GM19395 (cell line): ENCODE data around the gene EXOSC5.
"Not testable (repeated sequence)": the region's sequence is repeated elsewhere in the genome, so short reads cannot be mapped to it uniquely, and the experiment has no call there.

Source experiments
- ATAC-seq: cut with Tn5 transposase; IDR thresholded peaks from one replicate; pipeline ENCODE4 v1.9.1; 2021; ENCODE audit warnings: mild to moderate bottlenecking, moderate library complexity; ENCODE audit not compliant: unreplicated experiment

Gene EXOSC5

DNA sequence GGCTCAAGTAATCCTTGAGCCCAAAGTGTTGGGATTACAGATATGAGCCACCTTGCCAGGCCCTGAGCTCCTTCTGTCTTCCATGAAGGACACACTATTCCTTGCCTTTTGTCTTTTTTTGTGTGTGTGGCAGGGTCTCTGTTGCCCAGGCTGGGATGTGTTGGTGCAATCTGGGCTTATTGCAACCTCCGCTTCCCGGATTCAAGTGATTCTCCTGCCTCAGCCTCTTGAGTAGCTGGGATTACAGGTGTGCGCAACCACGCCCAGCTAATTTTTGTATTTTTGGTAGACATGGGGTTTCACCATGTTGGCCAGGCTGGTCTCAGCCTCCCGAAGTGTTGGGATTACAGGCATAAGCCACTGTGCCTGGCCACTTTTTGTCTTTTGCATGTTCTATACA, 11.7 kb upstream of the EXOSC5 start:
- not testable (repeated sequence) for ATAC-seq

DNA sequence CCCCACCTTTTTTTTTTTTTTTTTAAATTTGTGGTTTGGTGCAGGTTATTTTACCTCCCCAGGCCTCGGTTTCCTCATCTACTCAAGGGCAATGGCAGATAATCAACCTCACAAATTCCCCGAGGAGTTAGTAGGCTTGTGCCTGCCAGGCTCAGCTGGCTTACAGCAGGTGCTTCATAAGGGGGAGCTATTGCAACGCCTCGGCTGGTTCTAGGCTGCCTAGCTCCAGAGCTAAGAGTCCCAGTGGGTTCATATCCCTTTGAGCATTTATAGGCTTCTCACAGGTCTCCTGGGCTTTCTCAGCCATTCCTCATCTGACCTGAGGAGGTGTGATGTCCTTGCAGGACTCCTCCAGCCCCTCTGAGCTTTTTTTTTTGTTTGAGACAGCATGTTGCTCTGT, 11.1 kb upstream of the EXOSC5 start:
- no peak for ATAC-seq

GRCh38 chr19:41407271-41407670, 10.1 kb upstream of the EXOSC5 start:
- ATAC-seq = no peak

- no peak for ATAC-seq
Observed at GRCh38 chr19:41405776-41406175, 8.6 kb upstream of the EXOSC5 start.

DNA sequence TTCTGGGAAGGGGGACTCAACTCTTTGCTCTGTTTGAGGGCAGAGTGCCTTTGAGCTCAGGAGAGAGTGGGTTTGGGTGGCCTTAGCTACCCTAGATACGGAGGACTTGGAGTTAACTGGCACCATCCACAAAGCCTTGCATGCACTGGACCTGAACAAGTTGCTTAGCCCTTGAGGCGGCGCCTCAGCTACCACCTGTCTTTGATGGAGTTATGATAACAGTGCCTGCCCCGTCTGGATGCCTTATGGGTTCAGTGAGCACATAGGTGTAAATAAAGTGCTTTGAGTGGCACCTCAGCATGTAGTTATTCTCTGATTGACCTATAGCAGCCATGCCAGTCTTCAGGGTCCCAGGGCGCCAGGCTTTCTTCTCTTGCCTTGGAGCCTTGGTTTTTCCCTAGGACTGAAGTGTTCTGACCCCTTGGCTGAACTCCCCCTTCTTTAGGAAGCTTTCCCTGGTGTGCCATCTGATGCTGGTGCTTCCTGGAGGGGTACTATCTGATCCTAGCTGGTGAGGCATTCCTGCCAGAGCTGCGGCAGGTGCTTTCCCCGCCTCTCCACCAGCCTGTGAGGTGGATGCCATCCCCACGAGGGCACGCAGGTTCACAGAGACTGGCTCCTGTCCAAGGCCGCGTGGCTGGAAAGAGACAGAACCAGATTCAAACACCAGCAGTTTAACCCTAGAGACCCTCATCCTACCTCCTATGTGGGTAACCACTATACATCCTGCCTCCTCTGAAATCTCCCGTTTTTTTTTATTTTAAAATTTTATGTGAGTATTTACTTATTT, 6.2 kb upstream of the EXOSC5 start:
- ATAC-seq = no peak

DNA sequence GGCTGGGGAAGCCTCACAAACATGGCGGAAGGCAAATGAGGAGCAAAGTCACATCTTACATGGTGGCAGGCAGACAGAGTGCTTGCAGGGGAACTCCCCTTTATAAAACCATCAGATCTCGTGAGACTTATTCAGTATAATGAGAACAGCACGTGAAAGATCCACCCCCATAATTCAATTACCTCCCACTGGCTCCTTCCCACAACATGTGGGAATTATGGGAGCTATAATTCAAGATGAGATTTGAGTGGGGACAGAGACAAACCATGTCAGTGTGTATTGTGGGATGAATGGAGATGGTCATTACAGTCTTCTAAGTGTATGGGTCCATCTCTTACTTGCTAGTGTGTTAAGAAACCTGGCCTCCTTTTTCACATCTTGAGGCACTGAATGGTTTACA, 4.9 kb upstream of the EXOSC5 start:
- ATAC-seq = no peak

GRCh38 chr19:41401483-41401882, 4.3 kb upstream of the EXOSC5 start:
- no peak for ATAC-seq

DNA sequence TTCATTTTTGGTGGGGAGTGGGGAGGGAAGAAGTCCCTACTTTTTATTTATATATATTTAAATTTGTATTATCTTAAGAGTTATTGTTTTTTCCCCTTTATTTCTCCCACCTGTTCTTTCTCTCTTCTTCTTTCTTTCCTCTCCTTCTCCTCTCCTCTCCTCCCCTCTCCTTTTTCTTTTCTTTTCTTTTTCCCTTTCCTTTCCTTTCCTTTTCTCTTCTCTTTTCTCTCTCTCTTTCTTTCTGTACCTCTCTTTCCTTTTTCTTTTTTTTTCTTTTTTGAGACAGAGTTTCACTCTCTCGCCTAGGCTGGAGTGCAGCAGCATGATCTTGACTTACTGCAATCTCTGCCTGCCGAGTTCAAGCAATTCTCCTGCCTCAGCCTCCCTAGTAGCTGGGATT, 2.4 kb upstream of the EXOSC5 start:
- no peak for ATAC-seq

DNA sequence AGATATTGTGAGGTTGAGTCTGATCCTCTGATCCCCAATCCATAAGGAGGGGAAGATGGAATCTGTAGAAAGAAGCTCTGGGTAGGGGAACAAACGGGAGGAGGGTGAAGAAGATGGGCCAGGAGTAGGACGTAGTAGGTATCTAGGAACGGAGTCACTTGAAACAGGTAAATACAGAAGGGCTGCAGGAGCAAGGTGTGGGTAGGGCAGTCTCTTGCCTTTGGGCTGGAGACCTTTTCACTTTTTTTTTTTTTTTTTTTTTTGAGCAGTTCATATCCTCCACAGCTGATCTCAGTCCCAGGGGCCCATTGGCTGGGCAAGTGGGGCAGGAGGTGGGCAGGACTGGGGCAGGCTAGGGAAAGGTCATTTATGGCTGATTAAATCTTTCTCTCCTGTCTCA, 1.9 kb upstream of the EXOSC5 start:
- ATAC-seq = no peak

DNA sequence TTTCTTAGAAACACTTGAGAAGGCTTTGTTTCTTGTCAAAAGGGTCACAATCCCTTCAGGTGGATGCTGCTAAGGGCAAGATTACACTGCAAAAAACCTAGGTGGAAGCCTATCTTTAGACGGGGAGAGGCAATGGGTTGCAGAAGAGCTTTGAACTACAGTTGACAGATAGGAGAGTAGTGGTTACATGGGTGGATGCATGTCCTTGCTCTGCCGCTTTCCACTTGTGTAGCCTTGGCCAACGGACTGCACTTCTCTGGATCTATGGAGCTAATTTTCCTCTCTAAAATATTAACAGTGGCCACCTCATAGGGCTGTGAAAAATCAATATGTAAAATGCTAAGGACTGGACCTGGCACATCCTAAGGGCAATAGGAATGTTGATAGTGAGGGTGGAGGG, 1.4 kb upstream of the EXOSC5 start:
- ATAC-seq = no peak

DNA sequence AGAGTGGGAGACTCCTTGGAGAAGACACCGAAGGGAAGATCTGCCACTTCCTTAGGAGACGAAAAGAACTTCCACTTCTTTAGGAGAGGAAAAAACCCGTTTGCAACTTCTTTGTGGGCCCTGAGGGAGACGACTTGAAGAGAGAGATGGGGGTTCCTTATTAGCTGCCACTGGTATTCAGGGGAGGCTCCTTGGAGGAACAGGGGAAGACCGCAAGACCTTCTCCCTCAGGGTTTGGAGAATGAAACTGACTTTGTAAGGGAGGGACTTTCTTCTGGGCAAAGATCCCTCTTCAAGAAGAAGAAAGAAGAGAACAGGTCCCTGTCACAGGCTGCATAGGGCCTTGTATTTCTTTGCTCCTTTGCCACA, 875 bp upstream of the EXOSC5 start:
- no peak for ATAC-seq

DNA sequence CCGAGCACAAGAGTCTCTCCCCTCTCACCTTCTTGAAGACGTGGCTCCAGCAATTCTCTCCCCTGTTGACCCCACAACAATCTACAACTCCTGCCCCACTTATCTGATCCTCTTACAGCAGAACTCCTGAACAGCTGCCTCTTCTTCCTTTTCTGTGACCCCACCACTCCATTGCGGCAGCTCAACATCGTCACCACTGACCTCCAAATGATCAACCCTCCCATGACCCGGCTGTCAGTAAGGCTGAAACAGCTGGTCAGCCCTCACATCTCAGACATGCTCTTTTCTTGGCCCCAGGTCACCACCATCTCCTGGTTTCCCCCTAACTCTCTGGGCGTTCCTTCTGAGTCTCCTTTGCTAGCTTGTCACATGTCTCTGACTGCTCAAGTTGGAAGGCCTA, 1.8 kb downstream of the EXOSC5 start:
- no peak for ATAC-seq

DNA sequence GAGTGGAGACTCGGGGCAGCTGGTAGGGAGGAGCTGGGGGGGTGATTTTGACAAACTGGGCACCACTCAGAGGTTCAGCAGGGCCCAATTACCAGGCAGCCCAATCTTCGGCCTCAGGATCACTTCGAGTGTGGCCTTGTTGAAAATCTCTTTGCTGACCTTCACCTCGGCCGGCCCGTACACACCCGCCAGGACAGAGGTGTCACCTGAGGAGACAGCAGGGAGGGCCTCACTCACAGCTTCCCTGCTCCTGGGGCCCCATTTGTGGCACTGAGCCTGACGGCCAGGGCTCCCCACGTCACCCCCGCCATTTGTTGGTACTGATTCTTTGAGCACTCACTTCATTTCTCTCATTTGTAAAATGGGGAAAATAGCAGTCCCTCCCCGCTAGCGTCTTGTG, 4.4 kb downstream of the EXOSC5 start:
- ATAC-seq = no peak

GRCh38 chr19:41391618-41392017, 5.5 kb downstream of the EXOSC5 start:
- no peak for ATAC-seq

DNA sequence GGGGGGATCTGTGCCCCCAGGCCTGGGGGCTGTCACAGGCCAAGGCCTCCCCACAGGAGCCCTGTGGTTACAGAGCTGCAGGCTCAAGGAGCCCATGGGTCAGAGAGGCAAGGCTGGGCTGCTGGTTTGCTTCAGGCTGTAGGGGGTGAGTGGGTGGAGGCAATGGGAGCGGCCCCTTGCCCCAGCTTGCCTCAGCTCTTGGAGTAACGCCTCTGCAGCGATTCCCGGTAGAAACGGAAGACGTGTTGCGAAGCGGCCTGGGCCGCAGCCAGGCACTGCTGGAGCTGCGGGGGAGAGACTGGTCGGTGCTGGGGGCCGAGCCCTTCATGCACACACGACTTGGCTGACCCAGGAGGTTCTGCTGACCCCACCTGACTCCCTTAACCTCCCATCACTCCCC, 10.7 kb downstream of the EXOSC5 start:
- no peak for ATAC-seq

GRCh38 chr19:41384351-41384750, 12.8 kb downstream of the EXOSC5 start:
- ATAC-seq = no peak

DNA sequence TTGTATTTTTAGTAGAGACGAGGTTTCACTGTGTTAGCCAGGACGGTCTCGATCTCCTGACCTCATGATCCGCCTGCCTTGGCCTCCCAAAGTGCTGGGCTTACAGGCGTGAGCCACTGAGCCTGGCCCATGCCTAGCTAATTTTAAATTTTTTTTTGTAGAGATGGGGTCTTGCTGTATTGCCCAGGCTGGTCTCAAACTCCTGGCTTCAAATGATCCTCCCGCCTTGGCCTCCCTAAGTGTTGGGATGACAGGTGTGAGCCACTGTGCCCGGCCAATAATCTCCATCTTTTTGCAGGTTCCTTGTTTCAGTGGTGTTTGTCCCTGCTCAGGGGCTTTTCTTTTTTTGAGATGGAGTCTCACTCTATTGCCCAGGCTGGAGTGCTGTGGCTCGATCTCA, 15.6 kb downstream of the EXOSC5 start:
- ATAC-seq = not testable (repeated sequence)

- peak; percentile 79 for ATAC-seq
Observed at GRCh38 chr19:41377977-41378709, 19.0 kb downstream of the EXOSC5 start.

GRCh38 chr19:41376998-41377365, 20.2 kb downstream of the EXOSC5 start:
- no peak for ATAC-seq

DNA sequence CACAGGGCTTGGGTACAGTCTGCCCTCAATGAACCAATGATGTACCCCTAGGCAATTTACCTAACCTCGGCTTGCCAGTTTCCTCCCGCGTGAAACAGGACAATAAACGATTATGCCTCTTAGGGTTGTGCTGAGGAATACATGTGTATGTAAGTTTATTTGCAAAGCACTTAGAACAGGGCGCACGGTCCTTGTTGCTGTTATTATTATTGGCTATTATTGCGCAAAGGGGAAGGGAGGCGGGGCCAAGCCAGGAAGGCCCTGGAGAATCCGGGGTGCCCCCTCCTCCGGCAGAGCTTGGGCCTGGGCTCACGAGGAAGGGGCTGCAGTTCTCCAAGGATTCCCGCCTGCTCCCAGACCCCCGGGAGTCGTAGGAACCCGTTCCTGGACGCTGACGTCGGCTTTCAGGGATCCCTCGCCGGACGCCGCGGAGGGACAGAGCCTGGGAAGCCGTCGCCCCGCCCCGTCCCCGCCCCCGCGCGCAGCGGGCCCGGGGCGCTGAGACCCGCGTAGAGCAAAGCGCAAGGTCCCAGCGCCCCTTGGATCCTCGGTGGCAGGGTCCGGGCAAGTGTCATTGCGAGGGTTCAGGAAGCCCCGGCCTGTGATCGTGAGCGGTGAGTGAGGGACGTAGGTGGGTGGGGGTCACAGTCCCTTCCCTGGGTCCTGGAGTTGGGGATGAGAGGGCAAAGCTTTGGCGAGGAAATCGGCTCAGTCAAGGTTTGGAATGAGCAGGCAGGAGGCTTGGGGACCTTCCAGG, 20.7 kb downstream of the EXOSC5 start, which contains the start of gene TMEM91:
Gene TMEM91 (plus strand): TSS at position 293 of the 757 bp plus-strand sequence. CDS start 1,777 bp downstream, outside the sequence.
- ATAC-seq = no peak

DNA sequence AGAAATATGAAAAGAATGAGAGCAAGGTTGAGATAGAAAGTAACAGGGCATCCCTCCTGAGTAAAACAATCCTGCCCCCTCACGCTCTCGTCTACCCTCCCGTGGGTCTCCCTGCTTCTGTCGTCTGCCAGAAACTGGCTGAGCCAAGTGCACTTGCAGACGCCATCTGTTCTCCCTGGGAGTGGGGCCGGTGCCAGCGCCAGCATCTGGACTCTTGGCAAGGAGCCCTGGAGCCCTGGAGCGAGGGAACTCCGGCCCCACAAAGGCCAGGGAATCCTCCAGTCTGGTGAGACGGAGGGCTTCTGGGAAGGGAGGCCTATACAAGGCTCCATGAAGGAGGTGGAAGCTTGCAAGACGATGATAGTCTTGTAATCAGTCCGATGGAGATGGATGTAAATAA, 23.2 kb downstream of the EXOSC5 start:
- ATAC-seq = no peak

DNA sequence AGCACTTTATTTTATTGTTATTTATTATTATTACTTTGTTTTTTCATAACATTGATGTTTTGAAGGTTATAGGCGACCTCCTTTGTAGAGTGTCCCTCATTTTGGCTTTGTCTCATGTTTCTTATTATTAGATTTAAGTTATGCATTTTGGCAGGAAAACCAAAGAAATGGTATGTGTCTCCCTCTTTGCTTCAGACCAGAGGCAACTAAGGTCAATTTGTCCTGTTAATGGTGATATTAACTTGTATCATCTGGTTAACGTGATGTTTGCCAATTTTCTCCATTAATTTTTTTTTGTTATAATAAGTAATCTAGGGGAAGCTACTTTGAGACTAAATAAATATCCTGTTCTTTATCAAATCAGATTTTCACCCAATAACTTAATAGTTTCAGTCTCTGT, 24.7 kb downstream of the EXOSC5 start:
- ATAC-seq = no peak
